Parathyroid adenoma (tissue), 2 donors: ENCODE results near the gene RBM42.

Experiments used
- H2AFZ ChIP-seq: fragments of 300-600 bp; sonication (generic); one replicate; pipeline ENCODE4 v1.7.0; 2017; ENCODE audit warnings: antibody characterized with exemption, mild to moderate bottlenecking
- H3K27ac ChIP-seq: fragments of 300-600 bp; sonication (generic); one replicate; pipeline ENCODE4 v1.7.0; 2017
- H3K27me3 ChIP-seq: fragments of 300-600 bp; sonication (generic); one replicate; pipeline ENCODE4 v1.7.0; 2017; ENCODE audit warnings: low read length; ENCODE audit not compliant: control insufficient read depth, insufficient read depth
- H3K36me3 ChIP-seq: fragments of 300-600 bp; sonication (generic); one replicate; pipeline ENCODE4 v1.7.0; 2017; ENCODE audit warnings: low read length; ENCODE audit not compliant: control insufficient read depth, insufficient read depth
- H3K4me1 ChIP-seq: fragments of 300-600 bp; sonication (generic); one replicate; pipeline ENCODE4 v1.7.0; 2017; ENCODE audit warnings: control low read depth
- H3K4me2 ChIP-seq: fragments of 300-600 bp; sonication (generic); one replicate; pipeline ENCODE4 v1.7.0; 2017; ENCODE audit warnings: low read length
- H3K4me3 ChIP-seq: fragments of 300-600 bp; sonication (generic); one replicate; pipeline ENCODE4 v1.7.0; 2017; ENCODE audit warnings: low read depth, low read length
- H3K79me2 ChIP-seq: fragments of 300-600 bp; sonication (generic); one replicate; pipeline ENCODE4 v1.7.0; 2017; ENCODE audit warnings: control low read depth
- H3K9ac ChIP-seq: fragments of 300-600 bp; sonication (generic); one replicate; pipeline ENCODE4 v1.7.0; 2017; ENCODE audit warnings: mild to moderate bottlenecking
- H3K9me3 ChIP-seq: fragments of 300-600 bp; sonication (generic); one replicate; pipeline ENCODE4 v1.7.0; 2017; ENCODE audit warnings: low read length; ENCODE audit not compliant: control insufficient read depth
- CTCF ChIP-seq: fragments of 300-600 bp; sonication (generic); IDR thresholded peaks from one replicate; pipeline ENCODE4 v1.7.0; 2017; ENCODE audit warnings: antibody characterized with exemption, mild to moderate bottlenecking
- donor health status: primary hyperparathyroidism.

The RBM42 gene

GRCh38 chr19:35628565-35629331, at the start of gene RBM42:
TSS of gene RBM42 (plus strand) at chr19:35629036. CDS start at chr19:35629154, 118 bp downstream.
- Histone ChIP-seq H3K36me3 (no peaks in the 10 kb centered on the region), H3K27ac (peak within 1 kb of the TSS; percentile 67), H3K9ac (peak within 1 kb of the TSS; percentile 64), H3K4me1 (no peaks in the 10 kb centered on the region), H3K27me3 (no peaks in the 10 kb centered on the region), H3K79me2 (peaks cover 3% of the 10 kb centered on the region), H3K4me3 (peak within 1 kb of the TSS; percentile 97), H3K4me2 (peak within 1 kb of the TSS; percentile 87), H3K9me3 (no peaks in the 10 kb centered on the region), H2AFZ (peak within 1 kb of the TSS; percentile 78)
- TF ChIP-seq CTCF, result no peak

- Histone ChIP-seq H2AFZ (no peak overlapping the region), H3K4me1 (no peaks in the 10 kb centered on the region), H3K79me2 (no peaks in the 10 kb centered on the region), H3K36me3 (no peaks in the 10 kb centered on the region), H3K4me3 (no peak overlapping the region), H3K9ac (no peak overlapping the region), H3K9me3 (no peaks in the 10 kb centered on the region), H3K27me3 (no peaks in the 10 kb centered on the region), H3K4me2 (no peak overlapping the region), H3K27ac (no peak overlapping the region)
- no peak for TF ChIP-seq CTCF
Observed at GRCh38 chr19:35582760-35583159, 46.1 kb upstream of the RBM42 start.

GRCh38 chr19:35585848-35586247, 43.0 kb upstream of the RBM42 start, which contains the start of gene PMIS2:
TSS of gene PMIS2 (plus strand) at chr19:35586173. CDS start at chr19:35586260, 87 bp downstream.
- Histone ChIP-seq H3K4me3 (no peak within 1 kb of the TSS), H3K4me1 (no peaks in the 10 kb centered on the region), H3K4me2 (no peak within 1 kb of the TSS), H3K27ac (no peak within 1 kb of the TSS), H3K36me3 (no peaks in the 10 kb centered on the region), H3K9ac (no peak within 1 kb of the TSS), H2AFZ (no peak within 1 kb of the TSS), H3K27me3 (no peaks in the 10 kb centered on the region), H3K79me2 (no peaks in the 10 kb centered on the region), H3K9me3 (no peaks in the 10 kb centered on the region)
- TF ChIP-seq CTCF, result no peak

GRCh38 chr19:35587321-35587720, 41.5 kb upstream of the RBM42 start:
- H3K27ac ChIP-seq, result no peak overlapping the region
- no peaks in the 10 kb centered on the region for H3K27me3 ChIP-seq
- no peaks in the 10 kb centered on the region for H3K36me3 ChIP-seq
- H3K9ac ChIP-seq, result no peak overlapping the region
- no peak overlapping the region for H3K4me2 ChIP-seq
- no peaks in the 10 kb centered on the region for H3K4me1 ChIP-seq
- no peaks in the 10 kb centered on the region for H3K79me2 ChIP-seq
- no peaks in the 10 kb centered on the region for H3K9me3 ChIP-seq
- TF ChIP-seq CTCF, result no peak
- no peak overlapping the region for H3K4me3 ChIP-seq
- H2AFZ ChIP-seq, result no peak overlapping the region

GRCh38 chr19:35590875-35591274, 38.0 kb upstream of the RBM42 start:
- no peak overlapping the region for H3K27ac ChIP-seq
- no peaks in the 10 kb centered on the region for H3K36me3 ChIP-seq
- no peaks in the 10 kb centered on the region for H3K9me3 ChIP-seq
- H3K9ac ChIP-seq, result no peak overlapping the region
- H3K4me1 ChIP-seq, result no peaks in the 10 kb centered on the region
- H3K4me3 ChIP-seq, result no peak overlapping the region
- no peak overlapping the region for H2AFZ ChIP-seq
- H3K79me2 ChIP-seq, result no peaks in the 10 kb centered on the region
- H3K4me2 ChIP-seq, result no peak overlapping the region
- no peak for TF ChIP-seq CTCF
- H3K27me3 ChIP-seq, result no peaks in the 10 kb centered on the region
